ENCODE measurements around the gene DNALI1. TPM values are rescaled to one million over a fixed set of nuclear protein-coding genes. Genes with fewer than 3 reads are reported as not detected.
A peak's percentile ranks its signal among the peaks of the same experiment; 100 is the strongest.

DNALI1 gene
- total RNA-seq, 2 experiments from 2014 or later = not detected

- DNase-seq (no peak), ATAC-seq (no peak)
- Mint-ChIP-seq H3K4me1 (ENCODE audit: low read depth) (peaks cover 8% of the 10 kb centered on the region), H3K27ac (no peak overlapping the region), H3K9me3 (no peaks in the 10 kb centered on the region), H3K36me3 (ENCODE audit: low read depth) (peaks cover 38% of the 10 kb centered on the region), H3K27me3 (no peaks in the 10 kb centered on the region), H3K4me3 (no peak overlapping the region)
- ChIA-PET CTCF (no interaction called here), POLR2A (no interaction called here)
- no peak for TF ChIP-seq CTCF (IDR thresholded peaks at IDR 0.05)
- intact Hi-C loops (cut with micrococcal nuclease) = no loop called here
Measured at GRCh38 chr1:37545019-37545418, 11.7 kb upstream of the DNALI1 start.

- ChIA-PET CTCF (interaction anchor here (1.1 to 1.9 kb wide), 4 partner anchors 11 to 95 kb away, joined by 3 to 4 read pairs (median 4); partner anchors contain the start of gene MEAF6), POLR2A (interaction anchor here (0.6 to 1.4 kb wide), 3 partner anchors 9 to 25 kb away, joined by 3 to 4 read pairs (median 3); no protein-coding TSS in a partner anchor)
- Mint-ChIP-seq H3K27ac (peak overlapping the region; percentile 30), H3K36me3 (ENCODE audit: low read depth) (peaks cover 39% of the 10 kb centered on the region), H3K27me3 (no peaks in the 10 kb centered on the region), H3K9me3 (no peaks in the 10 kb centered on the region), H3K4me1 (ENCODE audit: low read depth) (peaks cover 37% of the 10 kb centered on the region), H3K4me3 (no peak overlapping the region)
- TF ChIP-seq CTCF (IDR thresholded peaks at IDR 0.05) = no peak
- intact Hi-C loops (cut with micrococcal nuclease) = no loop called here
- no peak for DNase-seq
- ATAC-seq = no peak
Measured at GRCh38 chr1:37549341-37549740, 7.4 kb upstream of the DNALI1 start.

GRCh38 chr1:37553598-37553926 lies 3.2 kb upstream of the DNALI1 start:
- H3K4me1 Mint-ChIP-seq (ENCODE audit: low read depth) = peaks cover 42% of the 10 kb centered on the region
- H3K27me3 Mint-ChIP-seq = peaks cover 2% of the 10 kb centered on the region
- peaks cover 2% of the 10 kb centered on the region for H3K9me3 Mint-ChIP-seq
- POLR2A ChIA-PET = interaction anchor here (0.7 to 1.6 kb wide), 8 partner anchors 13 to 143 kb away, joined by 3 to 5 read pairs (median 3); no protein-coding TSS in a partner anchor
- intact Hi-C loops (cut with micrococcal nuclease) = loop anchor here (5.0 kb wide), 1 partner anchor 41 kb away; the partner anchor contains the start of gene MEAF6
- CTCF ChIA-PET = interaction anchor here (1.0 to 2.0 kb wide), 4 partner anchors 66 to 136 kb away, joined by 3 to 17 read pairs (median 3); no protein-coding TSS in a partner anchor
- H3K4me3 Mint-ChIP-seq = peak overlapping the region; percentile 85
- H3K27ac Mint-ChIP-seq = peak overlapping the region; percentile 91
- ATAC-seq = peak; percentile 25
- H3K36me3 Mint-ChIP-seq (ENCODE audit: low read depth) = peaks cover 23% of the 10 kb centered on the region
- DNase-seq = peak; percentile 20
- no peak for TF ChIP-seq CTCF (IDR thresholded peaks at IDR 0.05)

GRCh38 chr1:37553927-37554808 lies 2.6 kb upstream of the DNALI1 start, which contains the start of gene SNIP1:
Gene SNIP1, minus strand, starts transcription at chr1:37554293. Its CDS starts 64 bp downstream, at chr1:37554229.
- peak; percentile 94 for DNase-seq
- peaks cover 42% of the 10 kb centered on the region for H3K4me1 Mint-ChIP-seq (ENCODE audit: low read depth)
- H3K27ac Mint-ChIP-seq = peak within 1 kb of the TSS; percentile 91
- ChIA-PET CTCF (interaction anchor here (1.0 to 2.0 kb wide), 4 partner anchors 66 to 135 kb away, joined by 3 to 17 read pairs (median 3); no protein-coding TSS in a partner anchor), POLR2A (interaction anchor here (0.7 to 1.6 kb wide), 5 partner anchors 11 to 143 kb away, joined by 3 to 5 read pairs (median 3); no protein-coding TSS in a partner anchor)
- H3K36me3 Mint-ChIP-seq (ENCODE audit: low read depth) = peaks cover 20% of the 10 kb centered on the region
- peak; percentile 92 for ATAC-seq
- intact Hi-C loops (cut with micrococcal nuclease) = loop anchor here (5.0 kb wide), 1 partner anchor 42 kb away; the partner anchor contains the start of gene MEAF6
- H3K27me3 Mint-ChIP-seq = peaks cover 2% of the 10 kb centered on the region
- H3K4me3 Mint-ChIP-seq = peak within 1 kb of the TSS; percentile 85
- peaks cover 2% of the 10 kb centered on the region for H3K9me3 Mint-ChIP-seq
- no peak for TF ChIP-seq CTCF (IDR thresholded peaks at IDR 0.05)
